ENCODE data around the gene APOBEC2.

Gene APOBEC2

GRCh38 chr6:41073203-41073967 is 20.4 kb downstream of the APOBEC2 start:
- Histone ChIP-seq H3K9ac (ENCODE audit: low read length in 2 of 2) (peak overlapping the region; percentile 94 to 98), H3K27ac (ENCODE audit: low read length) (peak overlapping the region; percentile 99), H3K36me3 (ENCODE audit: control insufficient read depth in 2 of 2, insufficient read depth in 2 of 2, low read length in 2 of 2) (peaks cover 6 to 7% of the 10 kb centered on the region in 2 donors), H3K4me1 (ENCODE audit: control insufficient read depth, insufficient read depth, low read length) (peaks cover 16% of the 10 kb centered on the region), H3K4me3 (ENCODE audit: low read length in 2 of 2) (peak overlapping the region; percentile 86 to 88), H3K9me3 (ENCODE audit: control insufficient read depth in 2 of 2, low read length in 2 of 2) (no peaks in the 10 kb centered on the region), H3K27me3 (ENCODE audit: control insufficient read depth in 1 of 2, insufficient read depth in 2 of 2, low read length in 2 of 2) (no peaks in the 10 kb centered on the region)

GRCh38 chr6:41073968-41074691 is 21.1 kb downstream of the APOBEC2 start:
- peak overlapping the region; percentile 94 to 98 for H3K9ac ChIP-seq (ENCODE audit: low read length in 2 of 2)
- H3K4me1 ChIP-seq (ENCODE audit: control insufficient read depth, insufficient read depth, low read length) = peaks cover 16% of the 10 kb centered on the region
- peaks cover 2 to 3% of the 10 kb centered on the region in 2 donors for H3K36me3 ChIP-seq (ENCODE audit: control insufficient read depth in 2 of 2, insufficient read depth in 2 of 2, low read length in 2 of 2)
- no peaks in the 10 kb centered on the region for H3K27me3 ChIP-seq (ENCODE audit: control insufficient read depth in 1 of 2, insufficient read depth in 2 of 2, low read length in 2 of 2)
- H3K27ac ChIP-seq (ENCODE audit: low read length) = peak overlapping the region; percentile 99
- H3K9me3 ChIP-seq (ENCODE audit: control insufficient read depth in 2 of 2, low read length in 2 of 2) = no peaks in the 10 kb centered on the region
- H3K4me3 ChIP-seq (ENCODE audit: low read length in 2 of 2) = peak overlapping the region; percentile 86 to 88

DNA sequence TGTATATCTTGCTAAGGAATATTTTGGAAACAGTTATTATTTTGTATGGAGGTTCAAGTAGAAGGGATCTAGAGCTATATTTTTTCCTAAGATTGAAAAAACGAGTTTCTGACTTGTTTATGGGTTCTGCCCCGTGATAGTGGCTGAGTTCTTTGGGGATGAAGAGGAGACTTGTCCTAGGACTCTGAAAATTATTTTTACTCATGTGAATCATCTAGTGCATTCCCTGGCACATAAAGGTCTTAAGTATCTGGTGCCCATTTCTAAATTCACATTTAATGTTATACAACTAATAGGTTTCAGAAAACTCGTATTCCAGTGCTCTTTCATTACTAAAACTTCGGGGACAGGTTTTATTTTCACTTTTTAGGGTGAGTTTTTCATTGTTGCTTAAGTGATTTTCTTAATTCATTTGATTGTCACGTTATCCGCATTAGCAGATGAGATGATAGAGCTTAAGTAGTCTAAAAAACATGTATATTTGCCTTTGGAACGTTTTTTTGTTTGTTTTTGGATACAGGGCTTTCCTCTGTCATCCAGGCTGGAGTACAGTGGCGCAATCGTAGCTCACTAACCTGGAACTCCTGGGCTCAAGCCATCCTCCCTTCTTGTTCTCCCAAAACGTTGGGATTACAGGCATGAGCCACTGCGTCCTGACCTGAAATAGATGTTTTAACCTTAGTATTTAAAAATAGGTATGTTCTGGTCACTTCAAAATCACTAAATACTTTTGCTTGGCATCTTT is 21.9 kb downstream of the APOBEC2 start:
- Histone ChIP-seq H3K9me3 (ENCODE audit: control insufficient read depth in 2 of 2, low read length in 2 of 2) (no peaks in the 10 kb centered on the region), H3K4me3 (ENCODE audit: low read length in 2 of 2) (peak overlapping the region; percentile 86 to 88), H3K4me1 (ENCODE audit: control insufficient read depth, insufficient read depth, low read length) (peaks cover 16% of the 10 kb centered on the region), H3K27me3 (ENCODE audit: control insufficient read depth in 1 of 2, insufficient read depth in 2 of 2, low read length in 2 of 2) (no peaks in the 10 kb centered on the region), H3K27ac (ENCODE audit: low read length) (peak overlapping the region; percentile 99), H3K9ac (ENCODE audit: low read length in 2 of 2) (peak overlapping the region; percentile 16 to 94), H3K36me3 (ENCODE audit: control insufficient read depth in 2 of 2, insufficient read depth in 2 of 2, low read length in 2 of 2) (peaks cover 2 to 8% of the 10 kb centered on the region in 2 donors)

- H3K27ac ChIP-seq (ENCODE audit: low read length) = no peak overlapping the region
- H3K4me1 ChIP-seq (ENCODE audit: control insufficient read depth, insufficient read depth, low read length) = peaks cover 16% of the 10 kb centered on the region
- H3K9ac ChIP-seq (ENCODE audit: low read length in 2 of 2) = no peak overlapping the region
- H3K27me3 ChIP-seq (ENCODE audit: control insufficient read depth in 1 of 2, insufficient read depth in 2 of 2, low read length in 2 of 2) = no peaks in the 10 kb centered on the region
- H3K9me3 ChIP-seq (ENCODE audit: control insufficient read depth in 2 of 2, low read length in 2 of 2) = no peaks in the 10 kb centered on the region
- no peak overlapping the region for H3K4me3 ChIP-seq (ENCODE audit: low read length in 2 of 2)
- peaks cover 8 to 13% of the 10 kb centered on the region in 2 donors for H3K36me3 ChIP-seq (ENCODE audit: control insufficient read depth in 2 of 2, insufficient read depth in 2 of 2, low read length in 2 of 2)
Observed at GRCh38 chr6:41075651-41076626, 22.9 kb downstream of the APOBEC2 start.

- H3K4me3 ChIP-seq (ENCODE audit: low read length in 2 of 2) = no peak overlapping the region
- H3K9ac ChIP-seq (ENCODE audit: low read length in 2 of 2) = no peak overlapping the region
- H3K9me3 ChIP-seq (ENCODE audit: control insufficient read depth in 2 of 2, low read length in 2 of 2) = no peaks in the 10 kb centered on the region
- no peak overlapping the region for H3K27ac ChIP-seq (ENCODE audit: low read length)
- H3K36me3 ChIP-seq (ENCODE audit: control insufficient read depth in 2 of 2, insufficient read depth in 2 of 2, low read length in 2 of 2) = peaks cover 8 to 13% of the 10 kb centered on the region in 2 donors
- H3K27me3 ChIP-seq (ENCODE audit: control insufficient read depth in 1 of 2, insufficient read depth in 2 of 2, low read length in 2 of 2) = no peaks in the 10 kb centered on the region
- H3K4me1 ChIP-seq (ENCODE audit: control insufficient read depth, insufficient read depth, low read length) = peaks cover 14% of the 10 kb centered on the region
Observed at GRCh38 chr6:41077536-41077935, 24.5 kb downstream of the APOBEC2 start.

GRCh38 chr6:41078101-41078500 is 25.1 kb downstream of the APOBEC2 start:
- no peak overlapping the region for H3K4me3 ChIP-seq (ENCODE audit: low read length in 2 of 2)
- H3K27me3 ChIP-seq (ENCODE audit: control insufficient read depth in 1 of 2, insufficient read depth in 2 of 2, low read length in 2 of 2) = no peaks in the 10 kb centered on the region
- no peaks in the 10 kb centered on the region for H3K9me3 ChIP-seq (ENCODE audit: control insufficient read depth in 2 of 2, low read length in 2 of 2)
- peaks cover 14% of the 10 kb centered on the region for H3K4me1 ChIP-seq (ENCODE audit: control insufficient read depth, insufficient read depth, low read length)
- H3K9ac ChIP-seq (ENCODE audit: low read length in 2 of 2) = no peak overlapping the region
- H3K36me3 ChIP-seq (ENCODE audit: control insufficient read depth in 2 of 2, insufficient read depth in 2 of 2, low read length in 2 of 2) = peaks cover 8 to 13% of the 10 kb centered on the region in 2 donors
- H3K27ac ChIP-seq (ENCODE audit: low read length) = no peak overlapping the region

- Histone ChIP-seq H3K9ac (ENCODE audit: low read length in 2 of 2) (no peak overlapping the region), H3K27me3 (ENCODE audit: control insufficient read depth in 1 of 2, insufficient read depth in 2 of 2, low read length in 2 of 2) (no peaks in the 10 kb centered on the region), H3K4me1 (ENCODE audit: control insufficient read depth, insufficient read depth, low read length) (peaks cover 10% of the 10 kb centered on the region), H3K27ac (ENCODE audit: low read length) (no peak overlapping the region), H3K4me3 (ENCODE audit: low read length in 2 of 2) (no peak overlapping the region), H3K36me3 (ENCODE audit: control insufficient read depth in 2 of 2, insufficient read depth in 2 of 2, low read length in 2 of 2) (peaks cover 8 to 16% of the 10 kb centered on the region in 2 donors), H3K9me3 (ENCODE audit: control insufficient read depth in 2 of 2, low read length in 2 of 2) (no peaks in the 10 kb centered on the region)
Observed at GRCh38 chr6:41079080-41079479, 26.1 kb downstream of the APOBEC2 start.

DNA sequence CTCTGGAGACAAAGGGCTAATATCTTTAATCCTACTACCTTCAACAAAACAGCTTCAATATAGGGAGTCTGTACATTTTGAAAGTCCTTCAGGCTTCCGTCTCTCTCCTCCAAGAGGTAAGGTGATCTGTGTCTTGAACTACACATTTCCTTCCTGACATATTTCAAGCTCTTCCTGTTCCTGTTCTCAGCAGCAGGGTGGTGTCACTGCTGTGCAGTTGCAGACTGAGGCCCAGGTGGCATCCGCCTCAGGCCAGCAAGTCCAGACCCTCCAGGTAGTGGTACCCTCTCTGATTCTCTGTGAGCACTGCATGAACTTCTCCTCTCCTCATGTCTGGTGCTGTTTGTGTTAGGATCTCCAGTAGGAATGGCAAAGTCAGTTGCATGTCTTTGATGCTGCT is 27.6 kb downstream of the APOBEC2 start:
- H3K27me3 ChIP-seq (ENCODE audit: control insufficient read depth in 1 of 2, insufficient read depth in 2 of 2, low read length in 2 of 2) = no peaks in the 10 kb centered on the region
- no peak overlapping the region for H3K9ac ChIP-seq (ENCODE audit: low read length in 2 of 2)
- no peak overlapping the region for H3K4me3 ChIP-seq (ENCODE audit: low read length in 2 of 2)
- no peak overlapping the region for H3K27ac ChIP-seq (ENCODE audit: low read length)
- H3K4me1 ChIP-seq (ENCODE audit: control insufficient read depth, insufficient read depth, low read length) = no peaks in the 10 kb centered on the region
- no peaks in the 10 kb centered on the region for H3K9me3 ChIP-seq (ENCODE audit: control insufficient read depth in 2 of 2, low read length in 2 of 2)
- peaks cover 12 to 23% of the 10 kb centered on the region in 2 donors for H3K36me3 ChIP-seq (ENCODE audit: control insufficient read depth in 2 of 2, insufficient read depth in 2 of 2, low read length in 2 of 2)

- no peaks in the 10 kb centered on the region for H3K9me3 ChIP-seq (ENCODE audit: control insufficient read depth in 2 of 2, low read length in 2 of 2)
- H3K36me3 ChIP-seq (ENCODE audit: control insufficient read depth in 2 of 2, insufficient read depth in 2 of 2, low read length in 2 of 2) = peaks cover 12 to 23% of the 10 kb centered on the region in 2 donors
- H3K9ac ChIP-seq (ENCODE audit: low read length in 2 of 2) = no peak overlapping the region
- no peaks in the 10 kb centered on the region for H3K4me1 ChIP-seq (ENCODE audit: control insufficient read depth, insufficient read depth, low read length)
- H3K27ac ChIP-seq (ENCODE audit: low read length) = no peak overlapping the region
- no peak overlapping the region for H3K4me3 ChIP-seq (ENCODE audit: low read length in 2 of 2)
- no peaks in the 10 kb centered on the region for H3K27me3 ChIP-seq (ENCODE audit: control insufficient read depth in 1 of 2, insufficient read depth in 2 of 2, low read length in 2 of 2)
Observed at GRCh38 chr6:41083072-41083471, 30.1 kb downstream of the APOBEC2 start.

- peaks cover 12 to 20% of the 10 kb centered on the region in 2 donors for H3K36me3 ChIP-seq (ENCODE audit: control insufficient read depth in 2 of 2, insufficient read depth in 2 of 2, low read length in 2 of 2)
Observed at GRCh38 chr6:41085182-41085581, 32.2 kb downstream of the APOBEC2 start.

More at GRCh38 chr6:41085182-41085581, 32.2 kb downstream of the APOBEC2 start:
- Histone ChIP-seq H3K4me3 (ENCODE audit: low read length in 2 of 2) (no peak overlapping the region), H3K27me3 (ENCODE audit: control insufficient read depth in 1 of 2, insufficient read depth in 2 of 2, low read length in 2 of 2) (no peaks in the 10 kb centered on the region), H3K4me1 (ENCODE audit: control insufficient read depth, insufficient read depth, low read length) (no peaks in the 10 kb centered on the region), H3K9ac (ENCODE audit: low read length in 2 of 2) (no peak overlapping the region), H3K9me3 (ENCODE audit: control insufficient read depth in 2 of 2, low read length in 2 of 2) (no peaks in the 10 kb centered on the region), H3K27ac (ENCODE audit: low read length) (no peak overlapping the region)
